HG02885 (cell line): ENCODE measurements around the gene LY9.

ENCODE experiments used
- ATAC-seq: cut with Tn5 transposase; IDR thresholded peaks from one replicate; pipeline ENCODE4 v1.9.1; 2021; ENCODE audit warnings: mild to moderate bottlenecking; ENCODE audit not compliant: unreplicated experiment, poor library complexity

The LY9 gene, protein sequence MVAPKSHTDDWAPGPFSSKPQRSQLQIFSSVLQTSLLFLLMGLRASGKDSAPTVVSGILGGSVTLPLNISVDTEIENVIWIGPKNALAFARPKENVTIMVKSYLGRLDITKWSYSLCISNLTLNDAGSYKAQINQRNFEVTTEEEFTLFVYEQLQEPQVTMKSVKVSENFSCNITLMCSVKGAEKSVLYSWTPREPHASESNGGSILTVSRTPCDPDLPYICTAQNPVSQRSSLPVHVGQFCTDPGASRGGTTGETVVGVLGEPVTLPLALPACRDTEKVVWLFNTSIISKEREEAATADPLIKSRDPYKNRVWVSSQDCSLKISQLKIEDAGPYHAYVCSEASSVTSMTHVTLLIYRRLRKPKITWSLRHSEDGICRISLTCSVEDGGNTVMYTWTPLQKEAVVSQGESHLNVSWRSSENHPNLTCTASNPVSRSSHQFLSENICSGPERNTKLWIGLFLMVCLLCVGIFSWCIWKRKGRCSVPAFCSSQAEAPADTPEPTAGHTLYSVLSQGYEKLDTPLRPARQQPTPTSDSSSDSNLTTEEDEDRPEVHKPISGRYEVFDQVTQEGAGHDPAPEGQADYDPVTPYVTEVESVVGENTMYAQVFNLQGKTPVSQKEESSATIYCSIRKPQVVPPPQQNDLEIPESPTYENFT

DNA sequence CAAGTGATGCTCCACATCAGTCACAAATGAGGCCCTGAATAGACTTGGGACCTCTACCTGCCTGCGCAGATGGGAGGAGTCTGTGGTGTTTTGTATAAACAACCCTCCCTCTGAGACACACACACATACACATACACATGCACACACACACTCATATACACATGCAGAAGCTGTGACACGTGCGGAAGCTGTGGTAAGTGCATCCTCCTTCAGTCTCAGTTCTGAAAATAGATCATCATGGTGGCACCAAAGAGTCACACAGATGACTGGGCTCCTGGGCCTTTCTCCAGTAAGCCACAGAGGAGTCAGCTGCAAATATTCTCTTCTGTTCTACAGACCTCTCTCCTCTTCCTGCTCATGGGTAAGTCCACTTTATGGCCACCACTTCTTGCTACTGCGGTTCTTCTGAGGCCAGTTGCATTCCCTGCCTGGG lies at the start of gene LY9:
LY9 (plus strand) TSS at position 224 of the 433 bp plus-strand sequence; CDS start at position 238, 14 bp downstream.
- ATAC-seq, result peak; percentile 79

DNA sequence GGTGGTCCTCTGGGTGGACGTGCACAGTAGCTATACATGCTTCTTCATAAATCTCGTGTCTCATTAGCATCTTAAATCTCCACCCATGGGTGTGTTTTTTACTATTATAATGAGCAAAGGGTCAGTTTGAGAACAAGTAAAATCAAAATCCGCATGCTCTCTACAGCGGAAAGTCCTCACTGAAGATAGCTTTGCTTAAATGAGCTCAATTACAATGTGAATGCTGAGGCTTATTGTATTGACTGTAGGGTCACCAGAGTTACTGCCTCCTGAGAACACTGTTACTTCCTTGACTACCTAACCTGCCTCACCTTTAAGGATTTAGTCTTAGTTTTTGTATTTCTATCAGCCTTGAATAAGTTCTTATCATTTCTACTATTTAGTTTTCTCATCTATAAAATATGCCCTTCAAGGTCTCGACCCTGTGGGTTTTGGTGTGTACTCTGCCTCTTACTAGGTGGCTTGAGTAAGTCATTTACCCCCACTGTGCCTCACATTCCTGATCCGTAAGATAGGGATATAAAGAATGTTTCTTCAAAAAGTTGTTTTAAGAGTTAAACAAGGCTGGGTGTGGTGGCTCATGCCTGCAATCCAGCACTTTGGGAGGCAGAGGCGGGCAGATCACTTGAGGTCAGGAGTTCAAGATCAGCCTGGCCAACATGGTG lies 49.0 kb upstream of the LY9 start:
- no peak for ATAC-seq

DNA sequence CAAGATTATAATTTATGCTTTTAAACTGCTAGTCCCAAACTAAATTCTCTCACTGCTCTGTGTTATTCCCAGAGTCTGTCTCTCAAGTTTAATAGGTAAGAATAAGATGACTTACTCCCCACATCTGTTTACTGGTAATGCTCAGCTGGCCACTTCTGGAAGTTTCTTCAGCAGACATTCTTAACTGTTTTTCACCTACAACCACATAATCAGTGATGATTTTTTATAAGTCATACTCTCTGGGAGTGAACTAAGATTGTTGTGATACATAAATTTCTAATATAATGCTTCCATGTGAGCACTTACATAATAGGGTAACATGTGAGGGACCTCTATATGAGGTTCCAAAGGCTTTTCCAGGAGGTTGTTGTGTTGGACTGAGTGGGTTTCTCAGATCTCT lies 48.3 kb upstream of the LY9 start:
- no peak for ATAC-seq

DNA sequence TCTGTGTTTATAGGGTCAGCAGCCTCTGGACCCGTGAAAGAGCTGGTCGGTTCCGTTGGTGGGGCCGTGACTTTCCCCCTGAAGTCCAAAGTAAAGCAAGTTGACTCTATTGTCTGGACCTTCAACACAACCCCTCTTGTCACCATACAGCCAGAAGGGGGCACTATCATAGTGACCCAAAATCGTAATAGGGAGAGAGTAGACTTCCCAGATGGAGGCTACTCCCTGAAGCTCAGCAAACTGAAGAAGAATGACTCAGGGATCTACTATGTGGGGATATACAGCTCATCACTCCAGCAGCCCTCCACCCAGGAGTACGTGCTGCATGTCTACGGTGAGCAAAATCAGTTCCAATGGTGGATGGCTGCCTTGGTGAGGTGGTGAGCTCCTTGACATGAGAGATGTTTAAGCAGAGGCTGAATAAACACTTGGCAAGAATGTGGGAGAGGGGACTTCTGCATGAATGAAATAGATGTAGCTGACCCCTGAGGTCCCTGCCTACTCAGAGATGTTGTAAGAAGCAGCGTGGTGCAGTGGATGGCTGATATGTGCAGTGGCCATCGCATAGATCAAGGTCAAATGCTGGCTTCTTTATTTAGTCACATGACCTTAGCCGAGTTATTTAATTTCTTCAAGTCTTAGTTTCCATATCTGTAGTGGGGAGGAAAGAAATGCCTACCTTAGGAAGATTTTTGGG lies 47.6 kb upstream of the LY9 start:
- no peak for ATAC-seq

DNA sequence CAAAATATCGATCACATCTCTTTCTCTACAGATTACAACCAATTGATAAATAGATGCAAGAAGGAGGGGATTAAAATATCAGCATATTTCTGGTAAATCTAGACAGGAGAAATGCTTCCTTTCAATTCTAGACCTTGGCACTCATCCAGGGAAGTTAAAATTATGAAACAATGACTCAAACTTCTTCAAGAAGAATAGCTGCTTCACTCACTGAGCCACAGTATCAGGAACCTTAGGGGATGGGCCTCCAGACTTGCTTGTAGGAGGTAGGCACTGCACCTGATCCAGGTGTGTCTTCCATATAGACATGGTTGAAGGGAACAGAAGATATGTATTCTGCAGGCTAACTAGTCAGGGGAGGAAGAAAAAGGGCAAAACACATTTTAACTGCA lies 47.1 kb upstream of the LY9 start:
- no peak for ATAC-seq

DNA sequence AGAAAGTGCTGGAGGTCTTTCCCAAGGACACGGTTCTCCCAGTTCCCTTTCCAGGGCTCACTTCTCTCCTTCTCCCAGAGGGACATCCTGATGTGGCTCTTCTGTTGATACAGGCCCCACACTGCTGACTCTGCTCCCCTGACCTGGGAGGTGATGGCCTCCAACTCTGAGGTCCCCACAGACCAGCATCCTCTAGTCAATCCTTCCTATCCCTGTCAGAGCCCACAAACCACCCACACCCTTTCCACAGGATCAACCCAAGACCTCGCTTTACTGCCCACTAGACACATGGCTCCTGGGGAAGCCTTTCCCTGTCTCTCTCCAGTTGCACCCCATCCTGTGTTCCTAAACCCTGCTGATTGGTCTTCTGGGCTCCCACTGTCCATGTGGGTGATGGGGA lies 45.4 kb upstream of the LY9 start:
- ATAC-seq, result no peak

DNA sequence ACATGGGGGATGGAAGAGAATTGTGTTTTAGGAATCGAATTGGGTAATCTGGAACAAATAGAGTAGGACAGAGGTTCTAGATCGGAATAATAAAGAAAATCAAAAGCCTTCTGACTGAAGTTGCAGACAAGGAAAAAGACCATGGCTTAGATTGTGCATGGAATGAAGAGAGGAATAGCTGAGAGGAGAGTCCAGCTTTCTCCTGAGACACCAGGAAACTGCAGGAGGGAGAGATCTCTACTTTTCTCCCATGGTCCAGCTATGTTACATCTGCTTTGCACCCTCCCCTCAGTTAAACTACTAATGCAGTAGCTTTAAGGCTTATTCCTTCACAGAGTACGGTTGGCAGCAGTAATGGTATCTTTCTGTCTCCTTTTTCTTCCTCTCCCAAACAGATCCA lies 43.6 kb upstream of the LY9 start:
- no peak for ATAC-seq

DNA sequence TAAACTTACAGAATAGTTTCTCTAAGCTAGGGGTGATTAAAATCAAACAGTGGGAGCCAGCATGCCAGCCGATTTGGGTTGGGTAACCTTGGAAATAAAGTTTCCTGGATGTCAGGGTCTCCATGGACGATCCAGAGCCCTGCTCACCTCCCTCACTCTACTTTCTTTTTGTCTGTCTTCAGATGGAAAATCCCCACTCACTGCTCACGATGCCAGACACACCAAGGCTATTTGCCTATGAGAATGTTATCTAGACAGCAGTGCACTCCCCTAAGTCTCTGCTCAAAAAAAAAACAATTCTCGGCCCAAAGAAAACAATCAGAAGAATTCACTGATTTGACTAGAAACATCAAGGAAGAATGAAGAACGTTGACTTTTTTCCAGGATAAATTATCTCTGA lies 43.0 kb upstream of the LY9 start:
- no peak for ATAC-seq

DNA sequence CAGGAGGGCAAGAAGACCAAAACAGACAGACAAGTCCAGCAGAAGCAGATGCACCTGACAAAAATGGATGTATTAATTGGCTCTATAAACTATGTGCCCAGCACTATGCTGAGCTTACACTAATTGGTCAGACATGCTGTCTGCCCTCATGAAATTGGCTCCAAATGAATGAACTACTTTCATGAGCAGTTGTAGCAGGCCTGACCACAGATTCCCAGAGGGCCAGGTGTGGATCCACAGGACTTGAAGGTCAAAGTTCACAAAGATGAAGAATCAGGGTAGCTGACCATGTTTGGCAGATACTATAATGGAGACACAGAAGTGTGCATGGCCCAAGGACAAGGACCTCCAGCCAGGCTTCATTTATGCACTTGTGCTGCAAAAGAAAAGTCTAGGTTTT lies 42.4 kb upstream of the LY9 start:
- ATAC-seq, result no peak

DNA sequence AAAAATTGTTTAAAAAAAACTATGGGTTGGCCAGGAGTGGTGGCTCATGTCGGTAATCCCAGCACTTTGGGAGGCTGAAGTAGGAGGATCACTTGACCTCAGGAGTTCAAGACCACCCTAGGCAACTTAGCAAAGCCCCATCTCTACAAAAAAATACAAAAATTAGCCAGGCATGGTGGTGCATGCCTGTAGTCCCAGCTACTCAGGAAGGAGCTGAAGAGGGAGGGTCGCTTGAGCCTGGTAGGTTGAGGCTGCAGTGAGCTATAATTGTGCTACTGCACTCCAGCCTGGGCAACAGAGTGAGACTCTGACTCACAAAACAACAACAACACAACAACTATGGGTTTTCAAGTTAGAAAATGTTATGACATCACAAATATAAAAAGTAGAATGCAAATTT lies 40.5 kb upstream of the LY9 start:
- no peak for ATAC-seq

DNA sequence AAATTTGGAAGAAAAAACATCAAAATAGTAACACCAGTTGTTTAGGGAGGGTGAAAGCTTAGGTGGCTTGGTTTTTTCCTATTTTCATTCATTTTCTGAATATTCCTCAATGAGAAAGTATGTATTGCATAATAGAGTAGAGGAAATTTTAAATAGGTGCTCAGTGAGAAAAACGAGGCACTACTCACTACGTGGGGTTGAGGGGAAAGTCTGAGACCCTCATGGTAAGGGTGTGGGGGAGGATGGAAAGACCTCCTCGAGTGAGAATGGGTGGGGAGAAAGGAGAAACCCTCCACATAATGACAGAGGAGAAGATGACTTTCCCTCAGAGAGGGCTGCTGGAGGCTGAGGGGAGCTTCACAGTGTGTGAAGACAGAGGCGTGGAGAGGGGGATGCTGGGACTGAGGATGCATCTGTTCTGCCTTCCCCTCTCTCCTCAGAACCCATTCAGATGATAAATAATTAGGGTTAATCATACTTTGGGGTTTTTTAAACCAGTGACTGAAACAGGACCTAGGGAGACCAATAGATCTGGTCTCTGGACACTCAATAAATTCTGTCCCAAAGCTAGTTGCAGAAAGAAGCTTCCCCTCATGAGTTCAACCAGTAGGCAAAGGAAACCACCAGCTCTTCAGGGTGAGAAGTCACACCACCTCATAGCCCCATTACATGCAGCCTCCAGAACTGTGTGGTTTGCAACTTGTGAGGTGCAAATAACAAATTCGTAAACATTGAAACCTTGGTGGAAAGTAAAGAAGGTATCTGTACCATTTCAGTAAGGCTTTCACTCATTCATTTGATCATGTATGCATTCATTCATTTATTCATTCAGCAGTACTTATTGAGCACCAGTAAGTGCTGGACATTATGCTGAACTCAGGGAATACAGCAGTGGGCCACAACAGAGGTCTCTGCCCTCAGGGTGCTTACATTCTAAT lies 39.8 kb upstream of the LY9 start:
- peak; percentile 49 for ATAC-seq

DNA sequence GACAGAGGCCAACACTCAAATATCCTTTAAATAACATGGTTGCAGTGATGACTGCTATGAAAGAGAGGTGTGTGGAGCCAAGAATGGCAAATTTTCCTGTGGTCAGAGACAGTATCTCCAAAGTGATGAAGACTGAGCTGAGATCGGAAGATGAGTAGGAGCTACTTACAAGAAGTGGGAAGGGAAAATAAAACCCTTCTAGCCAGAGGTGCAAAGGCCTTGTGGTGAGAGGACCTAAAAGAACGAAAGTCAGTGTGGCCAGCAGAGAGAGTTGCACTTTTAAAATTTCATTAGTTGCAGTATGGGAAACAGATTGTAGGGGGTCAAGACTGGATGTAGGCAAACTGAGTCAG lies 39.1 kb upstream of the LY9 start:
- no peak for ATAC-seq

DNA sequence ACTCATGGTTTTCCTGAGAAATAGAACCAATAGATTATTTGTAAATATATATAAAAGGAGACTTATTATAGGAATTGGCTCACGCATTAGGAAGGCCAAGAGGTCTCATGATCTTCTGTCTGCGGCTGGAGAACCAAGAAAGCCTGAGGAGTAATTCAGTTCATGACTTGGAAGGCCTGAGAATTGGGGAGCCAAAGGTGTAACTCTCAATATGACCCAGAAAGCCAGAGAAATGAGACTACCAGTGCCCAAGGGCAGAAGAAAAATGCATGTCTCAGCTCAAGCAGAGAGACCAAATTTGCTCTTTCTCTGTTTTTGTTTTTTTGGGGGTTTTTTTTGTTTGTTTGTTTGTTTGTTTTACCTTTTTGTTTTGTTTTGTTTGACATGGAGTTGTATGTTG lies 37.5 kb upstream of the LY9 start:
- ATAC-seq, result no peak

DNA sequence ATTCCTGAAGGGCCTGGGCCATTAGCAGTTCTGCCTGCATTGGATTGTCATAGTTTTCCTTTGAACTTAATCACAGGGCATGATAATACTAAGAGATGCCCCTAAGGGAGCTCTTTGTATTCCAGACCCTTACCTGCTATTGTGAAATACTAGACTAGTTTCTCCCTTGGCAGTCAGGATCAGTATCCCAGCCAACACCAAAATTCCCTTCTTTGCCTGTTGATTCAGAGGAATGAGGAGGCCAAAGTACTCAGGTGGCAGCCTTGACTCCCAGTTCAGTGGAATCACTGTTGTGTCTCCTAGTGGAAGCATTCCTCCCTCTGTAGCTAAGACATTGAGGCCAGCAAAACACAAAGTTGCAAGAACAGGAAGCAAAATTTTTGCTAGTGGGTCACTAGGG lies 36.2 kb upstream of the LY9 start:
- ATAC-seq, result no peak

DNA sequence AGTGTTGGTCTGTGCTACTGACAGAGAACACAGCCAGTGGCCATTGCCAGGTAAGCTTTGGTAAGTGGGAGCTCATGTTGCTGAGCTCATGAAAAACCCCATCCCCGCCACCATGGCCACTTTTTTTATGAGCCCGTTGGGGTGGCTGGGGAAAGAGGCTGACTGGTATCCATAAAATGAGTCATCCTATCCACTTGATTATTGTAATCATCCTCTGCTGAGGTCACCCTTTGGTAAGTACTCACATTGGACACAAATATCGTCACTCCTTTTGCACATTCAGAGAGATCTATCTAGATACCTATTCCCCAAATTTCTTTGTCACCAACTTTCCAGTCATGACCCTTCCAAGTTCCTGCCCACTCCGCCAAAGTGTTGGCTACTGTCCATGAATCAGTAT lies 34.9 kb upstream of the LY9 start:
- no peak for ATAC-seq

DNA sequence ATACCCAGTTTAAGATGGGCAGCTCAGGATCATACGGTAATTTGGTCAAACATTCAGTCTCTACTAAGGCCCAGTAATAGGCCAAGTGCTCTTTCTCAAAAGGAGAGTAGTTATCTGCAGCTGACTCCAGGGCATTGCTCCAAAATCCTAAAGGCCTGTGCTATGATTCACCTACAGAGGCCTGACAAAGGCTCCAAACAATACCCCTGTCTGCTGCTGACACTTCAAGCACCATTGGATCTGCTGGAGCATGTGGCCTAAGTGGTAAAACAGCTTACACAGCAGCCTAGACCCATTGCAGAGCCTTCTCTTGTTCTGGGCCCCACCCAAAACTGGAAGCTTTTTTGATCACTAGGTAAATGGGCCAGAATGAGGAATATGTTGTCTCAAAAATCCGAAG lies 34.1 kb upstream of the LY9 start:
- ATAC-seq, result no peak

DNA sequence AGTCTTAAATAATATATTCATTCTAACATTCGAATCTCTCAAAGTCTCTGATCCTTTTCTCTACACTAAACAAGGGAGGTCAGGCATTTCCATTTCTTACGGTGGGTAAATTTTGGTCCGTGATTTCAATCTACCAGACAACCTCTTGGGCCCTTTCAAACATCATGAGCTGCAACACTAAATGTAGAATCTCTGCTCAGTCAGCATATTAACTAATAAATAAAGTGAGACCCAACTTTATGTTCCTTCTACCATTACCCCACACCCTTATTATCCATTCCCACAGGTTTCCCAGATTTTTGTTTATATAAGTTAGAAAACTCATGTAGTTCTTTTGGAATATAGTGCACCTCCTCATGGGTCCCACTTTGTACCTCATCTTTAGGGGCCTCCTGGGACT lies 32.0 kb upstream of the LY9 start:
- ATAC-seq, result no peak

DNA sequence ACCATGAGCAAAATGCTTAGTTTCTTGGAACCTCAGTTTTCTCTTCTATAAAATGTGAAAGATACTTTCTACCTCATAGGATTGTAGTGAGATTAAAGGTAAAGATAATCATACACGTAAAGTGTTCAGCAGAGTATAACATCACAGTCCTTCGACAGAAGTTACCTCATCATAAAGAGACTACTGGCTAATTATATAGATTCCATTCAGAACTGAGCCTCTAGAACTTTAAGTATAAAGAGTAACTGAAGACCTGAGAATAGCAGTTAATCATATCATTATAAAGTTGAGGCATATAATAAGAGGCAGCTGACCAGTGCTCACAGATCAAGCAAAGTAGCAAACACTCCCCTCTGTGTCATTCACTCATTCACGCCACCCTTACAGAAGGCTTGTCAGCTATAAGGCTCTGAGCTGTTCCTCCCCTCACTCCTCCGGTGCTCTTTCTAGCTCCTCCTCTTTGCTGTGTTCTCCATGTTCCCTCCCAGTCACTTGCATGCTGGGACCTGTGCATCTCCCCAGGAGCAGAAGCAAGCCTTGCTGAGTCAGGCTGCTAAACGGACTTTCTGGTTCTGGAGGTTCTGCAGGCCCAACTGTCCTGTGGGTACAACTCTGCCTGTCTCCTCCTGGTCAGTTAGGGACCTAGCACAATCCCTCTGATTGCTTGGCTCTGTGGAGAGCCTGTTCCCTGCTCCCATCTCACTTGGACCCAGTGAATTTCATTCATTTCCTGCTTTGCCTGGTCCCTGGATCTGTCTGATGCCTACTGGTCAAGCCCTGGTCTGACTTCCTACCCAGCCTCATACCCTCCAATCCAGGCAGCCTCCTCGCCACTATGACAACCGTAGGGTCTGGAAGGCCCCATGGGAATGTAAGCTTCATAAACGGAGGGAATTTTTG lies 28.3 kb upstream of the LY9 start:
- ATAC-seq, result peak; percentile 81

DNA sequence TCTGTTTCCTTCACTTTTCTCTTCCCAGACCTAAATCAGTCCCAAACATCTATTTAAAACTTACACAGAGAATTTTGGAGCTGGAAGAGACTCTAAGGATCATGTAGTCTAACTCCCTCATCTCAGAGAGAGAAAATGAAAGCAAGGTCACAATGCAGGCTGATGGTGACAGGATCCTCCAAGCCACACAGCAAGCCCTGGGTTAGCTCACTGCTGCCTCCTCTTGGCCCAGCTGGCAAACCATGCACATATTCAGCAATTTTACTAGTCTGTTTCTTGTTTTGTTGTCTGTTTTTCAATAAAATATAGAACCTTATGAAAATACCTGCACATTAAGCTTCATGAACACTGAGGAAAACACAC lies 27.7 kb upstream of the LY9 start:
- peak; percentile 83 for ATAC-seq
